HepG2 (cell line): ENCODE measurements around the gene RAB5B. TPM values are rescaled to one million over a fixed set of nuclear protein-coding genes. Genes with fewer than 3 reads are reported as not detected.

ENCODE experiments used
- ARID3A ChIP-seq: IDR thresholded peaks from 2 replicates; pipeline ENCODE4 v1.6.1; 2012; ENCODE audit warnings: low read depth, low read length, improper control_type of control experiment
- ATF7-NPFF ChIP-seq: sonication (generic); formaldehyde crosslinking; IDR thresholded peaks from 2 replicates; pipeline ENCODE4 v1.8.1; 2023; ENCODE audit warnings: mild to moderate bottlenecking, low read depth, missing genetic modification reagents, moderate library complexity
- ATRX ChIP-seq: sonication (generic); formaldehyde crosslinking; IDR thresholded peaks from 2 replicates; pipeline ENCODE4 v1.4.0; 2020; ENCODE audit warnings: missing genetic modification reagents, borderline replicate concordance
- CCDC6 ChIP-seq: sonication (generic); formaldehyde crosslinking; IDR thresholded peaks from 2 replicates; pipeline ENCODE4 v1.8.1; 2022; ENCODE audit warnings: mild to moderate bottlenecking, missing genetic modification reagents, moderate library complexity
- CREB1 ChIP-seq, 2 experiments: fragments of 450-650 bp in 1 of 2; IDR thresholded peaks; 2 replicates each; pipeline ENCODE4 v1.6.1; 2016 to 2017; ENCODE audit warnings: control low read depth in 1 of 2, mild to moderate bottlenecking in 1 of 2, missing compliant biosample characterization in 1 of 2, missing genetic modification characterization in 1 of 2
- DNMT3B ChIP-seq: conservative IDR thresholded peaks from 2 replicates; pipeline ENCODE4 v1.6.1; 2016; ENCODE audit warnings: missing biosample characterization, control low read depth
- GATAD1 ChIP-seq: IDR thresholded peaks from 2 replicates; pipeline ENCODE4 v1.6.1; 2016; ENCODE audit warnings: missing genetic modification reagents, missing compliant biosample characterization
- HNRNPLL ChIP-seq: fragments of 200-400 bp; formaldehyde crosslinking; IDR thresholded peaks from 2 replicates; pipeline ENCODE4 v1.6.1; 2017; ENCODE audit warnings: mild to moderate bottlenecking, low read depth, low read length; ENCODE audit not compliant: poor library complexity, severe bottlenecking
- ISL2 ChIP-seq: sonication (generic); formaldehyde crosslinking; IDR thresholded peaks from 2 replicates; pipeline ENCODE4 v1.5.0; 2020; ENCODE audit warnings: missing genetic modification reagents
- JUN ChIP-seq: sonication (generic); formaldehyde crosslinking; IDR thresholded peaks from 2 replicates; pipeline ENCODE4 v1.4.0; 2020; ENCODE audit warnings: mild to moderate bottlenecking, missing genetic modification reagents
- MYNN ChIP-seq: sonication (generic); formaldehyde crosslinking; IDR thresholded peaks from 2 replicates; pipeline ENCODE4 v1.4.0; 2020; ENCODE audit warnings: mild to moderate bottlenecking, low read depth, missing genetic modification reagents
- NR2C2 ChIP-seq: sonication (generic); formaldehyde crosslinking; IDR thresholded peaks from 2 replicates; pipeline ENCODE4 v1.4.0; 2020; ENCODE audit warnings: missing genetic modification reagents, mild to moderate bottlenecking, moderate library complexity, borderline replicate concordance
- PBX2 ChIP-seq: IDR thresholded peaks from 2 replicates; pipeline ENCODE4 v1.6.1; 2016; ENCODE audit warnings: control low read depth
- RAD51 ChIP-seq: fragments of 450-650 bp; IDR thresholded peaks from 2 replicates; pipeline ENCODE4 v1.6.1; 2016; ENCODE audit warnings: borderline replicate concordance
- RARG ChIP-seq: sonication (generic); formaldehyde crosslinking; IDR thresholded peaks from 2 replicates; pipeline ENCODE4 v1.4.0; 2020; ENCODE audit warnings: low read depth, mild to moderate bottlenecking, missing genetic modification reagents
- RFXAP ChIP-seq: sonication (generic); formaldehyde crosslinking; IDR thresholded peaks from 2 replicates; pipeline ENCODE4 v1.4.0; 2020; ENCODE audit warnings: missing genetic modification reagents, borderline replicate concordance
- RORA ChIP-seq: sonication (generic); formaldehyde crosslinking; IDR thresholded peaks from 2 replicates; pipeline ENCODE4 v1.5.0; 2020; ENCODE audit warnings: mild to moderate bottlenecking, missing genetic modification reagents, moderate library complexity
- SALL2 ChIP-seq: sonication (generic); formaldehyde crosslinking; IDR thresholded peaks from 2 replicates; pipeline ENCODE4 v1.8.1; 2023; ENCODE audit warnings: mild to moderate bottlenecking, missing genetic modification reagents, inconsistent platforms
- SIX1 ChIP-seq: sonication (generic); formaldehyde crosslinking; IDR thresholded peaks from 2 replicates; pipeline ENCODE4 v1.4.0; 2020; ENCODE audit warnings: missing genetic modification reagents, borderline replicate concordance
- SMAD9 ChIP-seq: sonication (generic); formaldehyde crosslinking; IDR thresholded peaks from 2 replicates; pipeline ENCODE4 v1.5.1; 2020; ENCODE audit warnings: mild to moderate bottlenecking, missing genetic modification reagents
- SMARCE1 ChIP-seq: fragments of 450-650 bp; IDR thresholded peaks from 2 replicates; pipeline ENCODE4 v1.6.1; 2017; ENCODE audit warnings: borderline replicate concordance
- STAG1 ChIP-seq: sonication (generic); formaldehyde crosslinking; IDR thresholded peaks from 2 replicates; pipeline ENCODE4 v1.4.0; 2020; ENCODE audit warnings: missing genetic modification reagents
- TERF1 ChIP-seq: sonication (generic); formaldehyde crosslinking; IDR thresholded peaks from 2 replicates; pipeline ENCODE4 v1.8.0; 2022; ENCODE audit warnings: mild to moderate bottlenecking, missing genetic modification reagents, moderate library complexity
- ZFP36L1 ChIP-seq: sonication (generic); formaldehyde crosslinking; IDR thresholded peaks from 2 replicates; pipeline ENCODE4 v1.8.0; 2022; ENCODE audit warnings: mild to moderate bottlenecking, missing genetic modification reagents, moderate library complexity
- ZFY ChIP-seq: sonication (generic); formaldehyde crosslinking; IDR thresholded peaks from 2 replicates; pipeline ENCODE4 v1.4.0; 2020; ENCODE audit warnings: missing genetic modification reagents
- ZNF160 ChIP-seq: sonication (generic); formaldehyde crosslinking; IDR thresholded peaks from 2 replicates; pipeline ENCODE4 v1.8.0; 2022; ENCODE audit warnings: mild to moderate bottlenecking, inconsistent platforms, missing genetic modification reagents
- ZNF652 ChIP-seq: IDR thresholded peaks from 2 replicates; pipeline ENCODE4 v1.6.1; 2016; ENCODE audit warnings: low read depth, borderline replicate concordance
- ZZZ3 ChIP-seq: sonication (generic); formaldehyde crosslinking; IDR thresholded peaks from 2 replicates; pipeline ENCODE4 v1.4.0; 2020; ENCODE audit warnings: missing genetic modification reagents, mild to moderate bottlenecking, borderline replicate concordance
- polyA plus RNA-seq, 8 experiments: library from polyadenylated mRNA; depleted of rRNA in 3 of 8; stranded (reverse) in 7 of 8; unstranded in 1 of 8; fragments of >200 nt; fragmentation: Illumina TruSeq in 4 of 8; extraction: Trizol in 4 of 8; gene quantifications; 2 replicates each; pipeline versions ENCODE4 v1.2.1 to v1.2.3, GENCODE V29; 2011 to 2016; ENCODE audit warnings: low read depth in 4 of 8, missing spikeins in 1 of 8, mixed read lengths in 1 of 8; ENCODE audit not compliant: insufficient read depth in 1 of 8
- total RNA-seq, 5 experiments: library from RNA; depleted of rRNA; stranded (reverse); fragments of >200 nt; fragmentation: Illumina TruSeq; extraction: Trizol; gene quantifications; 2 replicates each; pipeline ENCODE4 v1.2.3, GENCODE V29; 2016; ENCODE audit warnings: low read depth in 1 of 5

RAB5B gene
- total and polyA plus RNA-seq, 2 of the 13 experiments (the other 11 are each of a cell fraction or from before 2014, with no cell fraction given), result 26.0 to 68.3 TPM

- no peak for TF ChIP-seq SMARCE1
- peak; percentile 89 for TF ChIP-seq NR2C2 (CRISPR knock-in tag)
- peak; percentile 71; the same call in 1 of the 2 replicates for TF ChIP-seq ZFP36L1 (CRISPR knock-in tag)
- TF ChIP-seq CREB1 (IDR thresholded peaks at IDR 0.05), result peak; percentile 42; the same call in 1 of the 2 replicates
- TF ChIP-seq CREB1 (CRISPR knock-in tag; IDR thresholded peaks at IDR 0.05), result peak; percentile 64
- no peak for TF ChIP-seq RARG (CRISPR knock-in tag)
- no peak for TF ChIP-seq DNMT3B
- 0 out of 2 replicates have a peak, but pooled peaks have one; percentile 15 for TF ChIP-seq SALL2 (CRISPR knock-in tag)
- TF ChIP-seq HNRNPLL, result peak; percentile 36
- TF ChIP-seq JUN (CRISPR knock-in tag), result no peak
- TF ChIP-seq CCDC6 (CRISPR knock-in tag), result no peak
- no peak for TF ChIP-seq ZNF652 (CRISPR knock-in tag)
- TF ChIP-seq SIX1 (CRISPR knock-in tag), result no peak
- no peak for TF ChIP-seq ZZZ3
- peak; percentile 33; the same call in 1 of the 2 replicates for TF ChIP-seq ZFY
- TF ChIP-seq GATAD1, result peak; percentile 76
- no peak; the same call in 1 of the 2 replicates for TF ChIP-seq STAG1 (CRISPR knock-in tag)
- peak; percentile 3; the same call in 1 of the 2 replicates for TF ChIP-seq SMAD9
- TF ChIP-seq ATRX (CRISPR knock-in tag), result no peak
- no peak for TF ChIP-seq ZNF160 (CRISPR knock-in tag)
- TF ChIP-seq ISL2 (CRISPR knock-in tag), result no peak
- TF ChIP-seq ARID3A, result no peak
- no peak for TF ChIP-seq RAD51
- TF ChIP-seq TERF1 (CRISPR knock-in tag), result no peak
- TF ChIP-seq MYNN (CRISPR knock-in tag), result no peak
- TF ChIP-seq RORA (CRISPR knock-in tag), result no peak
- TF ChIP-seq RFXAP (CRISPR knock-in tag), result peak; percentile 98
- peak; percentile 88 for TF ChIP-seq PBX2 (CRISPR knock-in tag)
- TF ChIP-seq ATF7-NPFF (CRISPR knock-in tag), result 0 out of 2 replicates have a peak, but pooled peaks have one; percentile 45
These were observed 23.0 kb downstream of the RAB5B start, which contains the start of gene SUOX (continued) for GRCh38 chr12:55996715-55997534.
